Thyroid gland (tissue), 4 donors: ENCODE measurements around the gene CTNNA3.

Source experiments
- POLR2A ChIP-seq, 2 donors: fragments of 450-650 bp; IDR thresholded peaks; one replicate each; pipeline ENCODE4 v1.6.1; 2017; ENCODE audit warnings: antibody characterized with exemption in 2 of 2, mild to moderate bottlenecking in 2 of 2, moderate library complexity in 1 of 2
- TF ChIP-seq, protein P1 (sequence below), 6 experiments: fragments of 200-600 bp in 3 of 6; fragments of 450-650 bp in 3 of 6; sonication (generic) in 3 of 6; IDR thresholded peaks; one replicate each; pipeline ENCODE4 v1.5.1; 2016 to 2019; ENCODE audit warnings: antibody characterized with exemption in 6 of 6, mild to moderate bottlenecking in 2 of 6, inconsistent platforms in 1 of 6, moderate library complexity in 1 of 6

DNA sequence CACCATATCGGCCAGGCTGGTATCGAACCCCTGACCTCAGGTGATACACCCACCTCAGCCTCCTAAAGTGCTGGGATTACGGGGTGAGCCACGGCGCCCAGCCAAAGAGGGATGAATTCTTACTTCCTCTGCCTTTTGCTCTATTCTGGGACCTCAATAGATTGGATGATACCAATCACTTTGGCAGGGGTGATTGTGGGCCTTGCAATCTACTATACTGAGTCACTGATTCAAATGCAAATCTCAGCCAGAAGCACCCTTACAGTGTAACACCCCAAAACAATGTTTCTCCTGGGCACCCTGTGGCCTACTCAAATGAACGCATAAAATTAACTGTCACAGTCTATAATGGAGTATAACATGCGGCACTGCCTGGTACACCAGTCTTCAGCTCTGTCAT lies 1366.8 kb downstream of the CTNNA3 start:
- TF ChIP-seq, protein P1, sequence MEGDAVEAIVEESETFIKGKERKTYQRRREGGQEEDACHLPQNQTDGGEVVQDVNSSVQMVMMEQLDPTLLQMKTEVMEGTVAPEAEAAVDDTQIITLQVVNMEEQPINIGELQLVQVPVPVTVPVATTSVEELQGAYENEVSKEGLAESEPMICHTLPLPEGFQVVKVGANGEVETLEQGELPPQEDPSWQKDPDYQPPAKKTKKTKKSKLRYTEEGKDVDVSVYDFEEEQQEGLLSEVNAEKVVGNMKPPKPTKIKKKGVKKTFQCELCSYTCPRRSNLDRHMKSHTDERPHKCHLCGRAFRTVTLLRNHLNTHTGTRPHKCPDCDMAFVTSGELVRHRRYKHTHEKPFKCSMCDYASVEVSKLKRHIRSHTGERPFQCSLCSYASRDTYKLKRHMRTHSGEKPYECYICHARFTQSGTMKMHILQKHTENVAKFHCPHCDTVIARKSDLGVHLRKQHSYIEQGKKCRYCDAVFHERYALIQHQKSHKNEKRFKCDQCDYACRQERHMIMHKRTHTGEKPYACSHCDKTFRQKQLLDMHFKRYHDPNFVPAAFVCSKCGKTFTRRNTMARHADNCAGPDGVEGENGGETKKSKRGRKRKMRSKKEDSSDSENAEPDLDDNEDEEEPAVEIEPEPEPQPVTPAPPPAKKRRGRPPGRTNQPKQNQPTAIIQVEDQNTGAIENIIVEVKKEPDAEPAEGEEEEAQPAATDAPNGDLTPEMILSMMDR (IDR thresholded peaks at IDR 0.05): no peak
- no peak for TF ChIP-seq POLR2A (IDR thresholded peaks at IDR 0.05)
